NCI-H446 (cell line): ENCODE measurements around the gene SLC22A12.
A peak's percentile ranks its signal among the peaks of the same experiment; 100 is the strongest.

ENCODE experiments used
- DNase-seq, 2 experiments: peaks; one replicate each; lab custom pipeline; 2025; lab: John Stamatoyannopoulos, UW

Gene SLC22A12

DNA sequence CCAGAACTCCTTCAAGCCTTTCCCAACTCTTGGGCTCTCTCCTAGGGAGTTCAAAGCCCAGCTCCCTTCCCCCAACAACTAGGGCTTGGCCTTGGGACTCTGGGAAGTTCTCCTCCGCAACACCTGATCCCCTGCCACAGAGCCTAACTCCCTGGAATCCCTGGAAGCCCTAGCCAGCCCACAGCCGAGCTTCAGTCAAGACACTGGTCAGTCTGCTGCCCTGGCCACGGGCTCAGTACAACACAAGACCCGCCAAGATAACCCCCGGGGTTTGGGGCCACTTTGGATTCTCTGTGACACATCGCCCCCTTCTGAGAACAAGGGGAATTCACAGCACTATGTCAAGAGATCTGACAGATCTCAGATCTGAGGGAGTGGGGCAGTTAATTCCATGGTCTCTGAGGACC lies 58.3 kb downstream of the SLC22A12 start:
- peak in 1 of 2 experiments; percentile 15 for DNase-seq

DNA sequence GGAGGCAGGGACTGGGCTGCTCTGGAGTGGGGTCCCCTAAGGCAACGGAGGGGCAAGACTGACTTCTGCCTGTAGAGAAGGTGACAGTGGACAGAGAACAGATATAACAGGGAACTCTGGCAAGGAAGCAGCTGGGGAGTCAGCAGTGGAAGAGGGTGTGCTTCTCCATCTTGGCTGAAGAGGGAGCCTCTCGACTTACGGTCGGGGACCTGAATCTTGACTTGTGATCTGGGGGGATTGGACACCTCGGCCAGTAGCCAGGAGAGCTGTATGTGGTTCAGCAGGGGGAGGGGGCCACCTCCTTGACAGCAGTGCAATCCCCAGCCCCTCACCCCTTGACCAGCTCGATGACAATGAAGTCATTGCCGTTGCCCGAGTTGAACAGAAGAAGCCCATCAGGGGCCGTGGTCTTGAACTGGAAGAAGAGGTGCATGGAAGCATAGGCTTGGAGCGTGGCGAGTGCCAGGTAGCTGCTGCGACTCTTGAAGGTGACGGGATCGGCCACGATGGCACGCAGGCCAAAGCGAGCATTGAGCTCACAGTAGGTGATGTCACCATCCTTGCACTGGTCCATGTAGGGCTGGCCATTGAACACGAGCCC lies 60.0 kb downstream of the SLC22A12 start:
- DNase-seq, result peak in 1 of 2 experiments; percentile 14
